ENCODE results near the gene AMH. TPM values are rescaled to one million over a fixed set of nuclear protein-coding genes. Genes with fewer than 3 reads are reported as not detected.
A peak's percentile ranks its signal among the peaks of the same experiment; 100 is the strongest.

AMH gene
- total RNA-seq, 1 experiment from 2014 or later = 21.9 TPM

GRCh38 chr19:2207991-2208860 is 40.9 kb upstream of the AMH start:
- Histone ChIP-seq H3K27me3 (ENCODE audit: control insufficient read depth, insufficient read depth, low read length) (no peaks in the 10 kb centered on the region), H3K27ac (ENCODE audit: low read length) (no peak overlapping the region), H3K4me3 (ENCODE audit: low read depth in 2 of 2, low read length in 2 of 2) (no peak overlapping the region), H3K9me3 (ENCODE audit: control insufficient read depth, insufficient read depth, low read depth, low read length) (no peaks in the 10 kb centered on the region), H3K36me3 (ENCODE audit: control insufficient read depth, insufficient read depth, low read length) (no peaks in the 10 kb centered on the region), H3K4me1 (ENCODE audit: control insufficient read depth, insufficient read depth, low read length) (no peaks in the 10 kb centered on the region)
- no TSS peak for BruUV-seq (replicated peaks)
- TF ChIP-seq POLR2AphosphoS5 (IDR thresholded peaks at IDR 0.05; ENCODE audit: low read depth, low read length) (no peak), CTCF (IDR thresholded peaks at IDR 0.05) (no peak)
- ChIA-PET POLR2A (no interaction called here), CTCF (no interaction called here)
- no peak for DNase-seq (ENCODE audit: low read depth, low spot score)
- intact Hi-C loops (cut with micrococcal nuclease; ENCODE audit: unreplicated experiment) (no loop called here), in situ Hi-C loops (cut with HindIII; ENCODE audit: low pct_unique_long_range_greater_than_20kb, low sequenced_read_pairs) (no loop called here)
- peak; percentile 45 for ATAC-seq

GRCh38 chr19:2208975-2209374 is 40.1 kb upstream of the AMH start:
- DNase-seq (ENCODE audit: low read depth, low spot score) (no peak), ATAC-seq (no peak)
- Histone ChIP-seq H3K27ac (ENCODE audit: low read length) (no peak overlapping the region), H3K9me3 (ENCODE audit: control insufficient read depth, insufficient read depth, low read depth, low read length) (no peaks in the 10 kb centered on the region), H3K4me1 (ENCODE audit: control insufficient read depth, insufficient read depth, low read length) (no peaks in the 10 kb centered on the region), H3K4me3 (ENCODE audit: low read depth in 2 of 2, low read length in 2 of 2) (no peak overlapping the region), H3K27me3 (ENCODE audit: control insufficient read depth, insufficient read depth, low read length) (no peaks in the 10 kb centered on the region), H3K36me3 (ENCODE audit: control insufficient read depth, insufficient read depth, low read length) (no peaks in the 10 kb centered on the region)
- no TSS peak for BruUV-seq (replicated peaks)
- ChIA-PET CTCF (no interaction called here), POLR2A (no interaction called here)
- intact Hi-C loops (cut with micrococcal nuclease; ENCODE audit: unreplicated experiment) = no loop called here
- in situ Hi-C loops (cut with HindIII; ENCODE audit: low pct_unique_long_range_greater_than_20kb, low sequenced_read_pairs) = no loop called here
- TF ChIP-seq TCF7L2 (IDR thresholded peaks at IDR 0.05; ENCODE audit: low read depth, low read length) = no peak
- no peak for TF ChIP-seq REST (IDR thresholded peaks at IDR 0.05; ENCODE audit: insufficient read depth in 1 of 2, low read depth in 2 of 2, low read length in 1 of 2)
- no peak for TF ChIP-seq SIN3A (IDR thresholded peaks at IDR 0.05; ENCODE audit: borderline replicate concordance, insufficient read depth, low read depth, low read length)
- TF ChIP-seq POLR2AphosphoS5 (IDR thresholded peaks at IDR 0.05; ENCODE audit: low read depth, low read length) = no peak
- no peak for TF ChIP-seq CTCF (IDR thresholded peaks at IDR 0.05)
